NCI-H1092 treated with DMSO at 0.1 percent for 48 hours (cell line): Measurements from ENCODE around the gene PDE4C.
"Not testable (repeated sequence)": the region's sequence is repeated elsewhere in the genome, so short reads cannot be mapped to it uniquely, and the experiment has no call there.

ENCODE experiments used
- DNase-seq: peaks from one replicate; lab custom pipeline; 2025; lab: John Stamatoyannopoulos, UW

The PDE4C gene

DNA sequence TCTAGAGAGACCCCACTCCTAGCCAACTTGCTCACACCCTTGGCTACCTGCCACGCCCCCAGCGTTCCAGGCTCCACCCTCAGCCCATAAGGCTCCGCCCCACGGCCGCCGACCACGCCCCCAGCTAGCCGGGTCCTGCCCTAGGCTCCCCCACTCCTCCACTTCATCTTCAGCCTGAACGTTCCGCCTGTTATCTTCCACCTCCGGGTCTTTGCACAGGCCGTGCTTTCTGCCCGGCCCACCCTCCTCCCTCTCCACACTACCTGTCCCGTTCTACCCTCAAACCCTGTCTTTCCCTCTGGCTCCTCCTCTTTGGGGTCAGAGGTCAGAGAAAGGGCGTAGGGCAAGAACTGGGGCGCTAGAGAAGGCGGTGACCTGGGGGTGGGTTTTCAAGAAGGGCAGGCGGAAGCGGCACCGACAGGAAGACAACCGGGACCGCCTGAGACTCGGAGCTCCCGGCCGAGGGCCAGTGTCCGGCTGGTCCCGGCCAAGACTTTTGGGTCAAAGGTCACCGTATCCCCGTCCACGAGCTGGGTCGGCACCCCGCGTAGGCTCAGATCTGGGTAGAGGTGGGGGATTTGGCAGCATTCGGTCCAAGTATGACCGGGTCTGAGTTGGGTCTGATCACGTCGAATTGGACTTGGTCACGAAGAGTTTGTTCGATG lies 2.2 kb downstream of the PDE4C start:
- no peak for DNase-seq

DNA sequence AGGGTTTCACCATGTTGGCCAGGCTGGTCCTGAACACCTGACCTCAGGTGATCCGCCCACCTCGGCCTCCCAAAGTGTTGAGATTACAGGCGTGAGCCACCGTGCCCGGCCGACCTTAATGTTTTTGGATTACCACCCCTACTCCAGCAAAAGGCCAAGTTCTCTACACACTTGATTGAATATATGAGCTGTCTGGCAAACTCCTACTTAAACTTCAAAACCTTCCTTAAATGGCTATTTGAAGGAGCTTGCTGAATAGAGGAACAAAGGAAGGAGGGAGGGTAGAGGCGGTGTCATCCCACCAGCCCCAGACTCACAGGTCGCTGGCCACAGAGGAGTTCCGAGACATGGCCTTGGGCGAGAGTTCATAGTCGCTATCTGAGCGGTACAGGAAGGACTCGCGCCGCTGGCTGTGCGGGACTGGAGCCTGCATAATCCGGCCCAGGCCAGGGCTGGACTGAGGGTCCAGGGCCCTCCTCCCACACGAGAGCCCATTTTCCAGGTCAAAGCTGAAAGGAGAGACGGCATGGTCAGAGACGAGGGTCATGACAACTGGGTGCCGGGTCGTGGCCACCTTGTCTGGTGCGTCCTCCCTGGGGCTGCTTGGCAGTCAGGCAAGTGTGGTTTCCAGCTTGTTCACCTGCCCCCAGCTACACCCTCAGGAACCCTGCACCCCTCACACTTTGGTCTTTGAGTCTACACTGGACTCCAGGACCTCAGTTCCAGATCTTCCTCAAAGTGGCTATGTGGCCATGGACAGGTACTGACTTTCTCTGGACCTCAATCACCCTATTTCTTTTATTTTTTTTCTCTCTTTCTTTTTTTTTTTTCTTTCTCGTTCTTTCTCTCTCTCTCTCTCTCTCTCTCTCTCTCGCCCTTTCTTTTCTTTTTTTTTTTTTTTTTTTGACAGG lies 4.2 kb downstream of the PDE4C start:
- DNase-seq: no peak

DNA sequence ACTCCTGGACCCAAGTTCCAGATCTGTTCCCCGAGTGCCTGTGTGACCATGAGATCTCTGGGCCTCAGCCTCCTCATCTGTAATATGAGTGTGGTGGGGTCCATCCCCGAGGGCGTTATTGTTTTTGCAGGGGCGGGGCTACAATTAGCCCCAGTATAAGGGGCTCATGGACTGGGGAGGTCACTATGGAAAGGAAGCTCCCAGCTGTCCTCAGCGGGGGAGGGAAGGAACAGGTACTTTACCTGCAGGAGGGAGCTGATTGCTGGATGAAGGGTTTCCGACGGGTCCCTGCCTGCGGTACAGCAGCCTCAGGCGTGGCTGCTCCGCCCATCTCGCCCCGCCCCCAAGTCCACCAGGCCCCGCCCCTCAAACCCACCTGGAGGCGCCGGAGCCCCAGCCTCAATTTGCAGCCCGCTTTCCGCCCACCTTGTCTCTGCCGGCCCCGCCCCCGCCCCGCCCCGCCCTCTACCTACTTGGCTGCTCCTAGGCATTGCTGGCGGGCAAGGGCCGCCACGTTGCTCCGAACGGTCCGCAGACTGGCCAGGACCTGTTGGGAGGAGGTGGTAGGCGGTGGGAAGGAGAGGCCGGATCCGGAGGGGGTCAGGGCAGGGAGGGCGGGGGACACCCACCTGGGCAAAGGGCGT lies 5.5 kb downstream of the PDE4C start:
- no peak for DNase-seq

GRCh38 chr19:18219911-18220631 lies 6.2 kb downstream of the PDE4C start:
- no peak for DNase-seq

DNA sequence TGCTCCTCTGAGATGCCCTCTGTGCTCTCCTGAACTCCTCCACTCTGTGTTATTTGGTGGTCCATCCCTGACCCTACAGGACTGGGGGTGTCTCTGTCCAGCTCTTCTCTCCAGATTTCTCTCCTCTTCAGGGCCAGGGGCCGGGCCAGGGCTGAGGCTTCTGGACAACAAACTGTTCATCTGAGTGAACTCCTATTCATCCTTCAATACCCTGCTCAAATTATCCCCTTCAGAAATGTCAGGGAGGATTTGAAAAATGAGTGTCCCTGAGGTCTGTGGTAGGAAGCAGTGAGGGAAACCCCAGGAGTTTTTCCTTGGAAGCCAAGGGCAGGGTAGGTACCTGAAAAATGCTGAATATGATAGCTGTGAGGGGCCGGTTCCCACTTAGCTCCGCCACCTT lies 7.6 kb downstream of the PDE4C start:
- DNase-seq: no peak

- DNase-seq: no peak
These were observed 8.1 kb downstream of the PDE4C start for GRCh38 chr19:18218159-18218558.

DNA sequence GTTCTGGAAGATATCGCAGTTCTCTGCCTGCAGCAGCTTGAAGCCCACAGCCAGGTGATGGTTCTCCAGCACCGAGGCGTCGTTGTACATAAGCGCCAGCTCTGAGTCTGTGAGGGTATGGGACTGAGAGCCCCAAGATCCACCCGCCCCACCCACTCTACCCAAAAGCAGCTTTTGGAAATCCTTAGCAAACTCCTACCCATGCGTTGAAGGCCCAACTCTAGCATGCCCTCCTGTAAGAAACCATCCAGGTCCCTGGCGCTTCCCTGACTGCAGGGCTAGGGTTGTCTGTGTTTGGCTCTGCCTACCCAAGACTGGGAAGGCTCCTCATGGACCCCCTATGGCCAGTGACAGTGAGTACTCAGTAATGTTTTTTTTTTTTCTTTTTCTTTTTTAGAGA lies 9.4 kb downstream of the PDE4C start:
- no peak for DNase-seq

GRCh38 chr19:18214779-18215433 lies 11.3 kb downstream of the PDE4C start:
- DNase-seq: no peak

- no peak for DNase-seq
These were observed 14.6 kb downstream of the PDE4C start for GRCh38 chr19:18211683-18212082.

DNA sequence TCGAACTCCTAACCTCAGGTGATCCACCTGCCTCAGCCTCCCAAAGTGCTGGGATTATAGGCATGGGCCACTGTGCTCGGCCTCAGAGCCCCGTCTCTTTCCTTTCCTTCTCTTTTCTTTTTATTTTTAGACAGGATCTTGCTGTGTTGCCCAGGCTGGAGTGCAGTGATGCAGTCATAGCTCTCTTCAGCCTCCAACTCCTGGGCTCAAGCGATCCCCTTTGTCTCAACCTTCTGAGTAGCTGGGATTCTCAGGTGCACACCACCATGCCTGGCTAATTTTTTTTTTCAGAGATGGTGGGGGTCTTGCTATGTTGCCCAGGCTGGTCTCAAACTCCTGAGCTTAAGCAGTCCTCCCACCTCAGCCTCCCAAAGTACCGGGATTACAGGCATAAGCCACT lies 16.3 kb downstream of the PDE4C start:
- not testable (repeated sequence) for DNase-seq

GRCh38 chr19:18208098-18208951 lies 17.9 kb downstream of the PDE4C start:
- peak; percentile 38 for DNase-seq

DNA sequence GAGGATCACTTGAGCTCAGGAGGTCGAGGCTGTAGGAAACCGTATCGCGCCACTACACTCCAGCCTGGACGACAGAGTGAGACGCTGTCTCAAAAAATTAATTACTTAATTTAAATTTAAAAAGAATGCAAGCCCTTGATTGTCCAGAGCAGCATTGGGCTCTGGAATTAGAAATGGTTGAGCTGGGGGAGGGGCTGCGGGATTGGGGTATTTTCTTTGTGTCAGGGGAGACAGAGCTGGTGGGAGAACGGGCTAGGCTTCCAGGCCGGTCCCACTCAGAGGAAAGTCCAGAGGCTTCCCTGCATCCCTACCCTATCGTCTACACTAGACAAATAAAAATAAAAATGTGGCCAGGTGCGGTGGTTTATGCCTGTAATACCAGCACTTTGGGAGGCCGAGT lies 20.2 kb downstream of the PDE4C start:
- DNase-seq: no peak

GRCh38 chr19:18205200-18205892 lies 20.9 kb downstream of the PDE4C start:
- peak; percentile 17 for DNase-seq

DNA sequence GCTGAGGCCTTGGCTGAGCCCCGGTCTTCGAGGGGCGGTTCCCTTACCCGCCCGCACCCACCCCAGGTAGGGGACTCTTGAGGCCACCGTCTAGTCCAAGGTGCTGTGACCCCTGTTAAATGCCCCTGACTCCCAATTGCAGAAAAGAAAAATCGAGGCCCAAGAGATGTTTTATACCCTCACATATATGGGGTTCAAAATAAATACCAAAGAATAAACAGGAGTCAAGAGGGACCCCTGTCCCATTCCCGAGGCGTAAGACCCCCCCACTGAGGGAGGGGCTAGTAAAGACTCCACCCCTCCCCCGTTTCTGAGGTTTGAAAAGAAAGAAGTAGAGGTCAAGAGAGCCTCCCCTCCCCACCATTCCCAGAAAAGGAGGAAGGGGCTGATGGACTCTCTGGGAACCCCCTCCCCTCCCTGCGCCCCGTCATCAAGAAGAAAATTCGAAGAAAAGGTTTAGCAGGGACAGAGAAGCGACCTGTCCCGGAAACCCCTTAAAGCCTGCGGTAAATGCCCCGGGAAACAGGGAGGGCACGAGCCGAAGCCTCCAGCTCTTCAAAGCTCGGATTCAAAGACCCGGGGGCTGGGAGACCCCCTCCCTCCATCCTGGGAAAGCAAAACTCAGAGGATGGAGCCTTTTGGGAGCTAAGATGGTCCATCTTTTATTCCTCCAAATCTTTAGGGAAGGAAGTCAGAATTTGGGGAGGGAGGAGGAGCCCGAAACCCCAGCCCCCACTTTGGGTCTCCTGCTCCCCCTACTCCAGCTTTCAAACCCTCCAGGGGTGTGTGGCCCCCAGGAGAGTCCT lies 21.6 kb downstream of the PDE4C start:
- DNase-seq: no peak

- DNase-seq: peak; percentile 100
These were observed 22.3 kb downstream of the PDE4C start, which contains the start of gene RAB3A for GRCh38 chr19:18203863-18204393. Gene RAB3A, minus strand, starts transcription at chr19:18204042. Its CDS starts 1,302 bp downstream, at chr19:18202740.

DNA sequence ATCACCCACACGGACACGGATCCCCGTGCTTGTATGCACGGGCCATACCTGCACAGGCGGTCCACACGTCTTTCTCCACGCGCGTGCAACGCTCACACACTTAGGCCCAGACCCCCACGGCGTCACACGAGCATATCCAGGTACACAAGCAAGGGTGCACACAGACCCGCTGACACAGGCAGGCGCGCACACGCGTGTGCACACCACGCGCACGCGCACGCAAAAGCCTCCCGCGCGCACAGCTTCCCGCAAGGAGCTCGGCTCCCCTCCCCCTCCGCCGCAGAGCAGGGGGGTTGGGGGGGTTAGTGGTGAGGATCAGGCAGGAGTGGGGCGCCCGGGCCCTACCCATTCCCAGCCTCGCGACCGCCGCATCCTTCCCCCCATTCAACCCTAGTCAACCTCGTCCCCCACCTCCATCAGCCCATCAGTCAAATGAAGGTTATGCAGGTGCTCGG lies 22.8 kb downstream of the PDE4C start:
- peak; percentile 72 for DNase-seq

DNA sequence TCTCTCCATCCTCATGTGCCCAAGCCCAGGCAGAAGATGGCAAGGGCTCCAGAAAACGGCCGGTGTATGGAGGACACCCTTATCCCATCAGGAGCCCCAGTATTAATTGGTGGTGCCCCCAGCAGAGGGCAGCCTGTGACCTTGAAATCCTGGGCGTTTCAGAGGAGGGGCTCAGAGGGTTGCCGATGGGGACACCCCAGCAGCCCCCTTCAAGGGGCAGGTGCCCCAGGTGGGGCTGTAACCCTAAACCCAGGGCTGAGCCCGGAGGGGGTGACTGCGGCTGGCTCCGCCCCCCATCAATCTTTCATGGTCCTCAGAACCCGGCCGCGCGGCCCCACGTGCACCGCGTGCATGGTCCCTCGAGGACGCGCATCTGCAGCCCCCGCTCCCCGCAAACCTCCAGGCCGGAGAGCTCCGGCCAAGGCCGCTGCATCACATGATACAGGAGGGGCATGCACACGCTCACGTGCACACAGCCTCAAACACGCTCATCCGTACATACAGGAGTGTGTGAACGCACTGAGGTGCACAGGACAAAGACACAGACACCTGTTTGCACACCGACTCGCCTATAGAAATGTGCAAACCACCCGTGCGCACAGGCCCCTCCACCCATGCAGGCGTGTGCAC lies 23.3 kb downstream of the PDE4C start:
- peak; percentile 21 for DNase-seq

GRCh38 chr19:18202397-18202777 lies 23.9 kb downstream of the PDE4C start:
- no peak for DNase-seq
